ENCODE data around the gene RUNX2.
A peak's percentile ranks its signal among the peaks of the same experiment; 100 is the strongest.

Gene RUNX2

DNA sequence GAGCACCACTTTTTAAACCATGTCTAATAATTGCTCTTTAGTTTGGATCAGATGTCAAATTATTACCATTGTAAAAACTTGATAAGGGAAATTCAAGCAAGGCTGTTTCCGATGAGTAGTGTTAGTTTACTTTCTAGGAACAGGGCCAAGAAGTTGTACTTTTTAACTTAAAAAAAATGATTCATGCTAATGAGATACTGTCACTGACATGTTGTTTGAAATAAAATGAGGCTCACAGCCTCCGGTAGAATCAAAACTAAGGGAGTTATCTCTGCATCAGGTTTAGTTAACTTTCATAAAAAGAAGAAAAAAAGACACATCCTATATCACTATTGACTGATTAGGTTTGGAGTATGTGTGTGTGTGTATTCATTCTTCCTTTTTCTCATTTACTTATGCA lies 104.8 kb downstream of the RUNX2 start:
- no peak for DNase-seq (ENCODE audit: low read depth in 2 of 2)

DNA sequence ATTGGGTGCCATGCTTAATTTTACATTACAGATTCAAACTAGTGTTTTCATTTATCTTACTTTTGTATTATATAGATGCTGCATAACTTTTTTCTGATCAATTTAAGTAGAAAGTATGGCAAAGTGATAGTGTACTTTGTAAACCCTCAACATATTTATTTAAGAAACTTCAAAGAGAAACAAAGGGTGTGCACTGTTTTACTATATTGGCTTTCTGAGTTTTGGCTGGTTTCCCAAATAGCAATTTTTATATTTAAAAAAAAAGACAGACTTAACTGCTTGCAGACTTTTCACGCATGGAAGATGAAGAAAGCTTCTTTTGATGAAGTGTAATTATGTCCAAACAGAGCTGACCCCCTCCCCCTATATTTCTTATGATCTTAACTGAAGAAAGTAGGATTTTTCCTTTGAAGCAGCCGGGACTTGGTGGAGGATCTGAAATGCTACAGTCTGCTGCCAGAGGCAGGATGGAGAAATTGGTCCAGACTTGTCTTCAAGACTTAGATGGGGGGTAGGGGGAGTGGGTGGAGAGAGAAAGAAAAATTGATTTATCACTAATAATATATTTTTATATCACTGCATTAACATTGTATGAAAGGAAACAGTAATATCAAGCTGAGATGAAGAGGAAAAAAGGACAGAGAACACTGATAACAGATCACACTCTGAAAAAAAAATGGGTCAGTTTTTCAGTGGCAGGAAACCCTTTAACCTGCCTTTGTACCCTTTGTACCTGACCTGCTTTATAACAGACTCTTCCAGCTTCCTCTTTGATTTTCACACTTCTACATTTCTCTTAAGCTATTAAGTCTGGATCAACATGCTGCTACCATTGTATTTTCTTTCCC lies 105.6 kb downstream of the RUNX2 start:
- no peak for DNase-seq (ENCODE audit: low read depth in 2 of 2)

DNA sequence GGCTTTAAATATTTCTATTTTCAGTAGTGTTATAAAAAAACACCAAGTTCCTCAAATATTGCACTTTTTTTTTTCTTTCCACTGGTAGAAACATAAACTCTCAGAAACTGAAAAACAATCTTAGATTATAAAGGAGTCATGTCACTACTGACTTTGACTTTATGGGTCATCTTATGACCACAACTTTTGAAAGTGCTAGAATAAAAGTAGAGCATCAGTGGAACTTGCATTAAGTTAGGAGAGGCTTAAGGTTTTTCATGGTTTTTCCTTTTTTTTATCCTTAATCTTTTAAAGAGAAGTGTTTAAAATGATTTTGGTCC lies 106.2 kb downstream of the RUNX2 start:
- no peak for DNase-seq (ENCODE audit: low read depth in 2 of 2)

DNA sequence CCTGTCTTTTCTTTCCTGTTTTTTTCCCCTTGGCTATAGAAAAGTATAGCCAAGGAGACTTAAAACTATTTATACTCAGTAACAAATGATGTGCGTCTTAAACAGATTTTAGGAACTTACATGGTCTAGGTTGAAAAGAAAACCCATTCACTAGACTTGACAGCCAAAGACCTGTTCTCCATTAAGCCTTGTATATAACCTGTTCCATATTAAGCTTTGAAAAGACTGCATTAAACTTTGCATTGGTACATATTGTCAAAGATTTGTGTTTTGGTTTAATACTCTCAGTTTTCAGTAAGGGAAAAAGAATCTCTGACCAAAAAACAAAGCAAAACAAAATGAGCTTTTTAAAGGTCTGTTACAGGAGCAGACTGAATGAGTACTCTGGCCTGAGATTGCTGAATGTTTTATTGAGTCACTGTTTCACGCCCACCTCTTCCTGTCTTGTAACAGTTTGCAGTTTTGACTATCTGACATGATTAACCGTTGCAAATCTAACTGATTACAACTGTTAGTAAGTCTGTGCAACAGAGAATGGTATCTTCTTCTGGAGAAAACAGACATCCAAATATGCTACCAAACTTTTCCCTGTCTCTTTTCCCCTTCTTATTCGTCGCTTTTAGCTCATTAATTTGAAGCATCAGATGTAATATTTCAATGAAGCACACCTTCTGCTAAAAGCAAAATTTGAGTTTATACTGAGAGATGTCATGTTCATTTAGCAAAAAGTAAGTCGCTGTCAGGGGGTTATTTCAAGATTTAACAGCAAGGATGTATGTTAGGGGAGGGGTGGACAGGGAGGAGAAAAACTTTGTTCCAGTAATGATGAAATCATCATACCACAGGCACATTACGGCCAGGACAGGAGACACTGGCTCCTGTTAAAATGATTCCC lies 108.7 kb downstream of the RUNX2 start:
- DNase-seq (ENCODE audit: low read depth in 2 of 2), result peak in 1 of 2 experiments; percentile 22

DNA sequence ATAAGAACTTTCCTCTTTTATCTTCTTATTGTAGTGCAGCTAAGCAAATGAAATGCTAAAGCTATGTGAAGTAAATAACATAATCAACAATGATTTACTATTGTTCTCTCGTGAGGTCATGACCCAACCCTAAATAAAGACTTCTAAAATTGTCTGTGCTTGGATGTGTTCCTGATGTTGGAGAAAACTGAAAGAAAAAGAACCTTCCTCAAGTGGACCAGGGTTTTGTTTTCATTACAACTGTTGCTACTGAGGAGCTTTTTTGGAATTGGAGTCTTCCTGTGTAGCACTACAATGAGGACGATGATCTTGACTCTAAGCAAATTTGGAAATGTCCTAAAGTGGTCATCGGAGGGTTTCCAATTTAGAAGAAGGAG lies 109.3 kb downstream of the RUNX2 start:
- DNase-seq (ENCODE audit: low read depth in 2 of 2), result no peak

DNA sequence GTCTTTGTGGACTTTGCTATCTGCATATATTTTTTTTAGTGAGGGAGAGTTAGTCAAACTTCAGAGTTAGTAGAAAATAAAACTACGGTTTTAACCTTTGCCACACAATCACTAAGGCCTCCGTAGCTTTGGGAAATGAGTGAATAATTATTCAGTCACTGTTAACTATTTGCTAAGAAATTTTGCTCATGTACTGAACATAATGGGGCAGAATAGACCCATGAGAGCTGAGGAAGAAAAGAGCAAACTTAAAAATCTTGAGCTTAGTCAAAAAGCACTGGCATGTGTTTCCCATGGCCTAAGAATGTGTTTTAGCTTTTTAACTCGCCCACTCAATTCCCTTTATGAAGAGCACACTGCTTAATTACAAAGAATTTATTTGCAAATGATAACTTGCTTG lies 110.0 kb downstream of the RUNX2 start:
- no peak for DNase-seq (ENCODE audit: low read depth in 2 of 2)

DNA sequence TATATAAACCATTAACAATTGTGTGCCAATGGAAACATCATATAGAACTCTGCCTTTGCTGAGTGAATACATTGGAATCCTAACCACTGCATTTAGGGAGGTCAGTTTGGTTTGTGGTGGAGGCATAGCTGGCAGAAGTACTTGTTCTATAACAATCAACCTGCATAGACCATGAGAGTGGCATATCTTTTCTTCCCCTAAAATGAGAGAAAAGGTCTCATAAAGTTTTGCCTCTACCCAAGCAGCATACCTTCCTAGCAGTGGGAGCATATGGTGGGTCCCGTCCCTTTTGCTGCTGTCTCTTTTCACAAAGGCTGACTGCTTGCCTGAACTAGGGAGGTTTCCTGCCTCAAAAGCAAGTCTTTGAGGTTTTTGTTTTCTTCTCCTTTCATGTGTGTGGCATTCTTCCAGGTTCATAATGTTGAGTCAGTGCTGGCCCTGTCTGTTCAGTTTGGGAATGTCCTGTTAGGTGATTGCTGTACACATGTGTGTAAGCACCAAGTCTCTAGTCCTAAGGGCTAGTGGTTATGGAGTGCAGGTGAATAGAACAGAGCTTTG lies 110.8 kb downstream of the RUNX2 start:
- no peak for DNase-seq (ENCODE audit: low read depth in 2 of 2)

DNA sequence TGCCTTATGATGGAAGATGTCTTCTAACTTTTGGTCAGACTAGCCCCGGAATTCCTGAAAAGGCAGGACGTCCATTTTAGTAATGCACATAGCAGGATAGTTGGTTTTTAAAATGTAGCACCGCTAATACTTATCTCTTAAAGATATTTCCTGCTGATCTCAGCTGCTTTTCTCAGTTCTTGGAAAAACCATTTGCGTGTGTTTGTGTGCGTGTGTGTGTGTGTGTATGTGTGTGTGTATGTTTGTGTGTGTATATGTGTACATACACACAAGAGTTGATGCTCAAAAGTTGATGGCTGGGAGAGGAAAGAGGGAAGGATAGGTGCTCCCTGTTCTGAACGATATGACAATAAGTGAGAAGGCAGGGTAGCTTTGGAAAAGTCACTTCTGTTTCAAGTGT lies 111.3 kb downstream of the RUNX2 start:
- no peak for DNase-seq (ENCODE audit: low read depth in 2 of 2)

DNA sequence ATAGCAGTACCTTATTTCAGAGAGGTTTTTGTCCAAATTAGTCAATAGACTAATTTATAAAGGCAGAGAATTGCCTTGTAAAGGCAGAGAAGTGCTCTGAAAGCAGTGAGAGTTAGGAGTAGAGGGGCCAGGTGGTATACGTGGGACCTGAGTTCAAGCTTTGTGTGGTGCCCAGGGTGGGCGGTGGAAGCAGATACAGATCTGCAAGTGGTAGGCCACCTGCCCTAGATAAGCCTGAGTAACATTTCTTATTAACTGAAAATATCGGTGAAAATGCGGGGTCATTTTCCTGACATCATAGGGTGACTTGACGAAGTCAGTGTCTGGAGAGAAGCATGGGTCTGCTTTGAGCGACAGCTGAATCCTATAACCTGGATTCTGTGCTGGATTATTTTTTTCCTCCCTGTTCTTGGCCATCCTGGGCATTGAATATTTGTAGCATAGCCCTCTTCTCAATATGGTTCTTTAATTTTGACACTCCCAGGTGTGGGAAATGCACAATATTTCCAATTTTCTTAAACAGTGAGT lies 111.8 kb downstream of the RUNX2 start:
- DNase-seq (ENCODE audit: low read depth in 2 of 2), result no peak

DNA sequence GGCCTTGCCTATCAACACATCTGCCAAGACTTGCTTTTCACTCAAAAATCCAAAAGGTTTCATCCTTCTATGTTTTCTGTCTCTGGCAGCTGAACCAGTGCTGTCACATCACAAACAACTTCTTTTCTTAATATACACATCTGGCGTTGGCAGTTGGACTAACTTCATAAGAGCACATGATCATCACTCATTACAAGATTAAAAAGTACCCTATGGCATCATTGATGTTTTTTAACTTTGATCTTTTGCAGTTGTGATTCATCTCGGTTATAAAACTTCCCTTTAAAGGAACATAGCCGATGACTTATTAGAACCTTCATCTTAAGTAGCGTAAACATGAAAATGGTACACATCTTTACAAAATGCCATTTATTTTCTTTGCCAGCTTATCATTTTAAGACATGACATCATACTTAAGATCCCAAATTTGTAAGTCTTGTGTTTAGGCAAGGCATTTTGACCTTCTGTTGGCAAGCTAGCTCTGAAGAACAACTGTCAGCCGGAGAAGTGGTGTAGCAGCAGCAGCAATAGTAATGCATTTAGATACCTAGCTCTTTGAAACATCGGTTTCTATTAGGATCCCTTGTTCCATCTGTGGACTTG lies 113.8 kb downstream of the RUNX2 start:
- no peak for DNase-seq (ENCODE audit: low read depth in 2 of 2)

DNA sequence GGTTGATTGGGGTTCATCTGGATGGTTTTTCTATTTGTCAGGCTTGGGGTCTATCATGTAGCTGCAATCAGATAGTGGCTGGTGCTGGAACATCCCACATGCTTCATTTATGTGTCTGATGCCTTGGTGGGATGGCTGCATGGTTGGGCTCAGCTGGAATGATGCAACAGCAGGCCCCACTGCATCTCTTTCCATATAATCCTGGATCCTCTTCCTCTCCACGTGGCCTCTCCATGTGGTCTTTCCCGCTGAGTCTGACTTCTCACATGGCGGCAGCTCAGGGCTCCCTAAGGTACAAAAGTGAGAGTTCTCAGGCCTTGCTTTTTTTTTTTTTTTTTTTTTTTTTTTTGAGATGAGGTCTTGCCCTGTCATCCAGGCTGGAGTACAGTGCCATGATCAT lies 114.6 kb downstream of the RUNX2 start:
- DNase-seq (ENCODE audit: low read depth in 2 of 2), result no peak

DNA sequence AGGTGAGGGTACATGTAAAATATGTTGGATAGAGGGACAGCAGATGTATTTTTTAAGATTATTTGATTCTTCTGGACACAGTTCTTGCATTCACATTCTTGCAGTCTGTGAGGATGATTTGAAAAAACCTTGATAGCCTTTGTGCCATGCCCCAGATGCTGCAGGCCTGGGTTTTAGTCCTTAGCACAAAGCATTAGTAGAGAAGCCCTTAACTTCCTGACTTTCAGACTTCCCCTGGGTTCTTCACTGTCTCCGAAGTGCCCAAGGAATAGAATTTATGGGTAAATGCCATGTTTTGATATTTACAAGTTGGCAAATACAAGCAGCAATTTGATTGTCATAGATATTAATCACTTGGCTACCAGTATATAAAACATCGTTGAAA lies 117.2 kb downstream of the RUNX2 start:
- DNase-seq (ENCODE audit: low read depth in 2 of 2), result no peak

DNA sequence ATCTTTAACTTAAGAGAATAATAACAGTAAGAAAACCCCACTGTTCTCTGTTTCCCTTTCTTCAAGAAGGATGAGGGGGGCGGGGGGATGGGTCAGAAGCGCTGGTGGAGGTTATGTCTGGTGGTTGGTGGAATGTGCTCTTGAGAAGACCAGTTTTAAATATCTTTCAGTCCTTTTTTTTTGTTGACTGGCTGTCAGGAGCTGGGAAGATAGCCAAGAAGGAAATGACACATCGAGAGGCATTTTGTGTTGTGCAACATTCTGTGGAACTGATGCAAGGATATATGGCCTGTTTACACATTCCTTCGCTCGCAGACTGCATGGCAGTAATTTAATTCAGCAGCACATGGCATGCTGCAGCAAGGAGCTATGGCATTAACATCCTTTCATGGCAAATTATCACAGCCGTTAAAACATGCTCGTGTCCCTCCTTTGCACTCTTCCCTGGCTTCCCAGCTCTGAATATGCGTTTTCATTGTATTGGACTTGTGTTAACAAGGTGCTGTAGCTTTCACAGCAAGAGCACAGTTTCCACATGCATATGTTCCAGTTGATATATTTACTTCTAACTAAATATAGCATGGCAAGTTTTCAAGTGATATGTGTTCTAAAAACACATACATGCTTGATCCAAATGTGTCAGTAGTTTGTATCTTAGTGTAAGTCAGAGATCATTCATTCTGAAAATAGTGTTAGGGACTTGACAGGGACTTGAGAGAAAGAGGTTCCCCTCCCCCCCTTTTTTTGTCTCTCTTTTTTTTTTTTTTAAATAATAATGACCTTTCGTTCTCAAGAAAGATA lies 117.8 kb downstream of the RUNX2 start:
- DNase-seq (ENCODE audit: low read depth in 2 of 2), result peak in 1 of 2 experiments; percentile 19

DNA sequence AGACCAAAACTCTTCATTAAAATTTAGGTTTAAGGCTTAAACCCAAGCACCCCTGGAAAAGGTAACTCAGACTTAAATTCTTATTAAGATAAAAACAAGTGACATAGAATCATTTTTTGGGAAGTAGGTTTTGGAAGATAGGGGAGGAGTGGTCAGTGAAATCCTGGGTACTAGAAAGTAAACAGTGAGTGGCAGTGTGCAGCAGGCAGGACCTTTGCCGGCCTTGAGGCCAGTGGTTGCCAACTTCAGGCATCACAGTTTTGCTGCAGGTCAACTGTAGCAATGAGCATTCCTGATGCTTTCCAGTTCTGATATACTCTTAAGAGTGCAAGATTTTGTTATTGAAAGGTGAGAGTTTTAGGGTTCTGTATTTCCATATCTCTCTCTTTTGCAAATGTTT lies 118.9 kb downstream of the RUNX2 start:
- DNase-seq (ENCODE audit: low read depth in 2 of 2), result no peak

DNA sequence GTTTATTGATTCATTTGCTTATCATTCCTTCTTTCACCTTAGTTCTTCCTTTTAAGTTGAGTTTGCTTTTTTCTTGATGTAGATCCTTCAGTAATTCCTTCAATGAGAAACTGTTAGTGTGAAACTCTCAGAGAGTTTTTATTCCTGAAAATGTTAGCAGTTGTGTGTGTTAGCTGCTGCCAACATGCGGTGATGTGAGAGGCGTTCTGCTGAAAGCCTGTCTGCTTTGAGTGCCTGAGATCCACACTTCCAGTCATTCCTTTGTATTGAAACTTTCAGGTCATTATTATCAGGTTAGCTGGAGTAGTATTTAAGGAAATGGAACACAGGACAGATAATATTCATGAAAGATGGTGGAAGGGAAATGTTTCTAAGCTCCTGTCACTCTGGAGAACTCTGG lies 119.6 kb downstream of the RUNX2 start:
- no peak for DNase-seq (ENCODE audit: low read depth in 2 of 2)

DNA sequence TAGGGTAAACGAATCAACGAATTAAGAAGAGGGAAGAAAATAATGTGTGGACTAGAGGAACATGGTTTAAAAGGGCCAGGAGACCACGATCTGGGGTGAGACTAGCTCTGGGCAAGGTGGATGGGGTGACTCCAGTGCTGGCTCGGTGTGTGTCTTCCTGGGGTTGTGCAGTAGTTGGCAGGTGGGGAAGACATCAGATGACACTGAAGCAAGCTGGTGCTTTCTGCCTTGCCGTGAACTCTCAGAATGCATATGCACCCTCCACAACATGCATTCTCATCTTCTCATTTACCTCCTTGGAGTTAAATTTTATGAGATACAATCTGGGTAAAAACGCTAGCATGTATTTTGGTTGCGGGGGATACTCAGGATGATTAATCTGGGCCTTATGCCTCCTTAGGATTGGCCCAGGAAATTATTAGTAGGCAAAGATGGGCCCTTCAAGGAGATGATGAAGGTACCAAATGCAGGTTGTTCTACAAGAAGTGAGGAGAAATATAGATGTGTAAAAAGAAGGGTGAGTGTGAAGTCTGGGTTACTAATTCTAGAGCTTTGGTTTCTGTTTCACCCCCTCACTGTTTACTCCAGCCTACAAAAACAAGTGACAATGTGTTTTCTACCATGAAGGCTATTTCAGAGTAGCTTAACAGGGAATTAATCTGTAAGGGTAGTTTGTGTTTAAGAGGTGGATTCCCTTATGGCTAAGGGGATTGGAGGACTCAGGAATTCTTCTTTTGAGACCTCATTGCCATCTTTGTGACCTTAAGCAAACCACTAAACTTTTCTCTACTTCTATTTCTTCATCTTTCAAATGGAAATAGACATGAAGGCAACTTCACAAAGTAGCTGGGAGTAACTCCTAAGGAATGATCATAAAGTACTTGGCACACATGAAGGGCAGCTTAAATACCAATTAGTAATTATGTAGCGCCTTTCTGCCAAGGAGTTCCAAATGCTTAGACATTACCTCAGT lies 120.6 kb downstream of the RUNX2 start:
- no peak for DNase-seq (ENCODE audit: low read depth in 2 of 2)

DNA sequence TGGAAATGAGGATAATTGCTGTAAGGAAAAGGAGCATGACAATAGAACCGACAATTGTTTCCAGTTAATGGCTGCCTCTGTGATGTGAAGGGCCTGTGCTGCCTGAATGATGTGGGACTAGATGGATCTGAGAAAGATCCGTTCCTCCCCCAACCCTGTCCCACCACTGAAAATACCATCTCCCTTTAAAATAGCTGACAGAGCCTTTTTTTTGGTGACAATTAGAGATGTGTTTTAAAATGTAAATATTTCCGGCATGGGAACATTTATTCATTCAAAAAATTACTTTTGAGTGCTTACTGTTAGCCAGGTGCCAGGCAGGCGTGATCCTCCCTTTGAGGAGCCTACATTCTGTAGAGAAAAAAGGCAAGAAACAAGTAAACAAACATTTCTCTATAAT lies 122.0 kb downstream of the RUNX2 start:
- DNase-seq (ENCODE audit: low read depth in 2 of 2), result no peak

DNA sequence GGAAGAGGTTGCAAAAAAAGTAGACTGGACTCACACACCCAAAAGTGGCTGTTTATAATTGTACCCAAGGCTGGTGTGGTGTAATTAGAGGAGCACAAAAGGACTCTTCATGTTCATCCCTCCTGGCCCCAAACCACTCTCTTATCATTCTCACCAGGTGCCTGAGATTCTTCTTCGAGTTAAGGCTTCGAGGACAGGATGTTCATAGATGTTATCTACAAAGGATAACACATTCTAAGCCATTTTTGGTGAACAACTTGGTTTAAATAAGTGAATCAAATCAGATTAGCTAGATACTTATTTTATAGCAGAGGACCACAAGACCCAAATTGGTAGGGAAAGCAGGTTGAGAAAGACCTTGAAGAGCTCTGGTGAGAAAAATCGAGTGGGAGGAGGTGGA lies 122.7 kb downstream of the RUNX2 start:
- DNase-seq (ENCODE audit: low read depth in 2 of 2), result no peak

DNA sequence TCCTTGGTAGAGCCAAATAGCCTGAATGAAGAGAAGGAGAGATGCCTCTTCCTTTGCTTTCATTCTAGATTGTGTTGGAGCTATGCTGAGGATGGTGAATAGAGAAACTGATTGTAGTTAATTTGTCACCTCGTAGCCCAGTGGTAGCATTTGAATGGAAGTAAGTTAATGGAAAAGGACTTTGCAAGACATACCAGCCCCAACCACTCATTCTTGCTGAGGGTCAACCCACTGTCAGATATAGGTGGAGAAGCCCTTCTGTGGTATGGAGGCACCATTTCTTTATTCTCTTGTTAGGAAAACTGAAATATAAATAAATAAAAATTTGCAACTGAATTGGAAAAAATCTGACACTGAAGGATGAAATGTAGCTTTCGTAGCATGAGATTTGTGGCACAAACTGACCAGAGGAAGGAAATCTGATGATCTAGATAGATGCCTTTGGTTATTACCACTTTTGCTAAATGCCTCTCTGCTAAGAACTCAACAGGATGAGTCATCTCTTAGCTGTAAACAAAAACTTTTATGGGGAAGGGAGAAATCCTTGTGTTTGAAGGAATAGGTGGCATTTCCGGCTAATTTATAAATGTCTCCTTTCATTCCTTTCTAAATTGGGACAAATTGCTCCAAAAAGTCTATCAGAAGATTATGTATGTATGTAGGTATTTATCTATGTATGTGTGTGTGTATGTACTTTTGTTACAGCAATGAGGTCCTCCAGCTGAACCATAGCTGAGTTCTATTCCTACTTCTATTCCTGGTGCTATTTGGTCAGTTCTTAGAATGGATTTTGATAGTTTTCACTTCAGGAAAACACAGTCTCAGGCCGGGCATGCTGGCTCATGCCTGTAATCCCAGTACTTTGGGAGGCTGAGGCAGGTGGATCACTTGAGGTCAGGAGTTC lies 126.1 kb downstream of the RUNX2 start:
- no peak for DNase-seq (ENCODE audit: low read depth in 2 of 2)

All from stimulated activated CD4-positive, alpha-beta T cell treated with anti-CD3 and anti-CD28 coated beads, Interleukin-12 subunit alpha, Interleukin-12 subunit beta, amount 100 ng/mL, for 24 hours (primary cell).